ENCODE measurements around the gene EVA1B. TPM values are rescaled to one million over a fixed set of nuclear protein-coding genes. Genes with fewer than 3 reads are reported as not detected.

Gene EVA1B
- total RNA-seq, 1 experiment from 2014 or later: 25.1 TPM

GRCh38 chr1:36369061-36369861 lies 45.8 kb upstream of the EVA1B start:
- no peak overlapping the region for H2AFZ ChIP-seq (ENCODE audit: low read depth, low read length, poor library complexity, severe bottlenecking)
- no TSS peak for BruUV-seq (replicated peaks)
- H3K27ac ChIP-seq (ENCODE audit: low read depth, low read length): peak overlapping the region; percentile 16; the same call in 1 of the 2 replicates
- TF ChIP-seq RAD21 (IDR thresholded peaks at IDR 0.05; ENCODE audit: low read depth) (peak; percentile 79), CBX3 (IDR thresholded peaks at IDR 0.05; ENCODE audit: low read depth) (no peak), CTCF (IDR thresholded peaks at IDR 0.05 in 2 of 3, conservative IDR thresholded peaks at IDR 0.05 in 1 of 3; ENCODE audit: borderline replicate concordance in 1 of 3, insufficient read depth in 1 of 3, low read depth in 2 of 3, low read length in 2 of 3) (peak; percentile 87 to 89 (median 89)), EZH2 (IDR thresholded peaks at IDR 0.05) (no peak), MAX (IDR thresholded peaks at IDR 0.05) (no peak)
- no peaks in the 10 kb centered on the region for H3K27me3 ChIP-seq (ENCODE audit: insufficient read depth, low read length)
- RAD21 ChIA-PET (ENCODE audit: low non-redundant PET in 1 of 2, low total read pairs in 2 of 2, uncharacterized antibody in 2 of 2, unreplicated experiment in 2 of 2): interaction anchor here in 1 of 2 experiments (0.9 kb wide), 1 partner anchor 18 kb away, joined by 4 read pairs; no protein-coding TSS in a partner anchor
- DNase-seq (ENCODE audit: low read depth, low spot score) (peak; percentile 43), ATAC-seq (peak; percentile 67)
- no peak overlapping the region for H3K4me3 ChIP-seq (replicated peaks in 1 of 2; ENCODE audit: low read depth in 1 of 2, low read length in 2 of 2)
- H3K9me3 ChIP-seq (ENCODE audit: control insufficient read depth in 1 of 2, insufficient read depth in 1 of 2, low read depth in 1 of 2, low read length in 2 of 2): no peaks in the 10 kb centered on the region
- H3K9ac ChIP-seq (ENCODE audit: low read length): no peak overlapping the region
- intact Hi-C loops (cut with micrococcal nuclease): loop anchor here (1.0 to 5.0 kb wide), 2 partner anchors 52 to 272 kb away; no protein-coding TSS in a partner anchor
- H3K9me2 ChIP-seq (ENCODE audit: insufficient read depth): no peaks in the 10 kb centered on the region
- H3K36me3 ChIP-seq (ENCODE audit: control insufficient read depth in 1 of 2, insufficient read depth in 2 of 2, low read length in 2 of 2): peaks cover 0 to 10% of the 10 kb centered on the region in 2 experiments; a peak in 1 of 4 replicates
- H4K20me1 ChIP-seq (ENCODE audit: insufficient read depth): no peaks in the 10 kb centered on the region; the same call in 1 of the 2 replicates
- H3K4me1 ChIP-seq (ENCODE audit: control insufficient read depth in 1 of 2, insufficient read depth in 2 of 2, low read length in 2 of 2): peaks cover 34 to 47% of the 10 kb centered on the region in 2 experiments
- CTCF ChIA-PET: interaction anchor here (0.6 to 1.6 kb wide), 9 partner anchors 8 to 220 kb away, joined by 3 to 7 read pairs (median 4); partner anchors contain the start of genes EVA1B and TRAPPC3
- H3K4me2 ChIP-seq (ENCODE audit: low read length): peak overlapping the region; percentile 21; the same call in 1 of the 2 replicates
- POLR2A ChIA-PET: interaction anchor here (1.2 to 1.8 kb wide), 2 partner anchors 17 to 19 kb away, joined by 3 to 11 read pairs; no protein-coding TSS in a partner anchor
- H3K79me2 ChIP-seq (ENCODE audit: insufficient read depth, low read length): peaks cover 68% of the 10 kb centered on the region
